ENCODE data around the gene CGB5. TPM values are rescaled to one million over a fixed set of nuclear protein-coding genes. Genes with fewer than 3 reads are reported as not detected.
"Not testable (repeated sequence)": the region's sequence is repeated elsewhere in the genome, so short reads cannot be mapped to it uniquely, and the experiment has no call there.

CGB5 gene
- total RNA-seq, 1 experiment from 2014 or later, result not detected

DNA sequence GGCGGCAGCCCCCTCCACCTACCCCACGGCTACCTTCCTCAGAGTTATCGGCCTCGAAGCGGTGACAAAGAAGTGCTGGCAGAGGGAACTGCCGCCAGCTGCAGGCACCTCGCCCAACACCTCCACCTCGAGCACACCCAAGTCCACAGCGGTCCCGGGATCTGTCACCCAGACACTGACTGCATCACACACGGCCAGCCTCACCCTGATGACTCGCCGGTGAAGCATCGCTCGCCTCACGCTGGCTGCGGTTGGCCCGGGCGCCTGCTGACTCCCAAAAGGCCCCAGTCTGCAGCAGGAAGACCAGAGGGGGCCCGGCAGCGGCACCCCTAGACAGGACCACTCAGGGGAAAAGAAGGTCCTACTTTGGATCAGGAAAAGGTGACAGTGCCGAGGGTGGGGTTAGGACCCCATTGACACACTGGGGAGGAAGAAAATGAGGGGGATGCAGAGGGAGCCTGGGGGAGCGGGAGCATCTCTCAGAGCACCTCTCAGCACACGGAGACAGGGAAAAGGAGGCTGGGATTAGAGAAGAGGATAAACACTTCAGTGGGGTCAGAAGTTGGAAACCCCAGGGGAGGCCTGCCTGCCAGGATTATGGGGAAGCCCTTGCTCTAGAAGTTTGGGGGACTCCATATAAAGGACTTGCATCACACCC, 6.9 kb downstream of the CGB5 start:
- in situ Hi-C loops (cut with HindIII; ENCODE audit: low sequenced_read_pairs); DNase-seq (ENCODE audit: low spot score): not testable (repeated sequence)

DNA sequence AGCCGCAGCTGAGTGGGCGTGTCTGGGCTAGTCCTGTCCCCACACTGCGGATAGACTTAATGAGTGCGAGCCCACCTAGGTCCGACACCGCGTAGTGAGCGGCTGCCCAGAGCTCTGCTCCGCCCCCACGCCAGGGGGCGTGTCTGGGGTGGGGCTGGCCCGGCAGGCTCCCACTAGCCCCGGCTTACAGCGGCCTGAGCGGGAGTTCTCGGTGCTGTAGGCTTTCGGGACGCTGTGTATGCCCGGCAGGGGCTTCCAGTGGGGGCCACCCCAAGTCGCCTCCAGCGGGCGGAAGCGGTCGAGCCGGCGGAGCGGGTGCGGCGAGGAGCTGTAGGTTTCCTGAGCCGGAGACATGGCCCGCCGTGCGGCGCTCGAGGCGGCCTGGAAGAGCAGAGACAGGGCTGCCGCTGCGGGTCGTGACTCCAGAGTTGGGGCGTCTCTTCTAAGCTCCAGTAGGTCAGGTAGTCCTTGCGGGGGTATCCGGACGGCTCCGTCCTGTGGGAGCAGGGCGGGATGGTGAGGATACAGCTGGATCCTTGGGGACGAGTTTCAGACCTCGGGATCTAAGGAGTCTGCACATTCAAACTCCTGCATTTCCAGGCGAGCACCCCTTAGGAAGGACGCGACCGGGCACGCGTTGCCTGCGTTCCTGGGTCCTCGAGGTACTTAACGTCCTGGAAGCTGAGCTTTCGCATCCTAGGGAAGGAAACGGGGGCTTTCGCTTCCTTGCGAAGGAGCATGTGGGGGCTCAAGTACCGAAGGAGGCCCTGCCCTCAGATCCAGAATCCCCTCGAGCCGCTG, 12.7 kb downstream of the CGB5 start:
- in situ Hi-C loops (cut with HindIII; ENCODE audit: low sequenced_read_pairs), result no loop called here
- DNase-seq (ENCODE audit: low spot score), result no peak

- DNase-seq (ENCODE audit: low spot score), result not testable (repeated sequence)
These were observed 13.4 kb downstream of the CGB5 start for GRCh38 chr19:49056902-49057596.

GRCh38 chr19:49057636-49058234, 14.1 kb downstream of the CGB5 start, which contains the start of gene CGB7:
TSS of gene CGB7 (minus strand) at chr19:49057749. CDS start at chr19:49055375, 2,374 bp downstream.
- in situ Hi-C loops (cut with HindIII; ENCODE audit: low sequenced_read_pairs), result no loop called here

More at GRCh38 chr19:49056902-49057596, 13.4 kb downstream of the CGB5 start:
- in situ Hi-C loops (cut with HindIII; ENCODE audit: low sequenced_read_pairs), result not testable (repeated sequence)

DNA sequence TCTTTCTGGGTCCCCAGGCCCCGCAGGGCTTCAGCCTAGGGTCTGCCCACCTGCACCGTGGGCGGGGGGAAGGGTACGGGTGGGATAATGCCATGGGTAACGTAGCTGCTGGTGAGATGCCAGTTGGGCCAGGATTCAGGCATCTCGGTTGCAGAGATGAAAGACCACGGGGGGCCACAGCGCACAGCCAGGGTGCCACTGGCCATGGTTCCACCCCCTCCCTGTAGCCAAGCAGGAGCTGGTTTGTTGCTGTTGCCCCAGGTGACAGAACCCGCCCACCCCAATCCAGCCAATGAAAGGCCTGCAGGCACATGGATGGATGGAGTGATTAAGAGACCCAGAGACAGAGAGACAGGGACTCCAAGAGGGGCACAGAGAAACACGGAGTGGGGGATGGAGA, 14.9 kb downstream of the CGB5 start:
- in situ Hi-C loops (cut with HindIII; ENCODE audit: low sequenced_read_pairs), result no loop called here
- peak; percentile 11 for DNase-seq (ENCODE audit: low spot score)

More at GRCh38 chr19:49057636-49058234, 14.1 kb downstream of the CGB5 start, which contains the start of gene CGB7:
- peak; percentile 9 for DNase-seq (ENCODE audit: low spot score)

DNA sequence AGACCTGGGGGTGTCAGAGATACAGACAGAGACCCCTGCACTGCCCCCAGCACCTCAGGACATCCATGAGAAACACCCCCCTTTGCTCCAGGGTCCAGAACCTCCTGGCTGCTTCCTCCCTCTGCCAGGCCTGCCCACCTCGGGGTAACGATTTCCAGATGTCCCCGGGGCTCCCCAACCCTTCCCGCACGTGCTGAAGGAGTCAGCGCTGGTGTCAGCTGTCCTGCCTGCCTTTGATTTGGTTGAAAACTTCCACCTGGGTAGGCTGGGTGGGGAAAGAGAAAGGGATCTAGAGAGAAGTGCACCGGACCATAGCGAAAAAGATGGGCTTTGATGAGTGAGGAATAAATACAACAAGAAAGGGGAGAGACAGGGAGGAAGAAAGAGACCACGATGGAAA, 15.4 kb downstream of the CGB5 start:
- in situ Hi-C loops (cut with HindIII; ENCODE audit: low sequenced_read_pairs), result no loop called here
- no peak for DNase-seq (ENCODE audit: low spot score)

DNA sequence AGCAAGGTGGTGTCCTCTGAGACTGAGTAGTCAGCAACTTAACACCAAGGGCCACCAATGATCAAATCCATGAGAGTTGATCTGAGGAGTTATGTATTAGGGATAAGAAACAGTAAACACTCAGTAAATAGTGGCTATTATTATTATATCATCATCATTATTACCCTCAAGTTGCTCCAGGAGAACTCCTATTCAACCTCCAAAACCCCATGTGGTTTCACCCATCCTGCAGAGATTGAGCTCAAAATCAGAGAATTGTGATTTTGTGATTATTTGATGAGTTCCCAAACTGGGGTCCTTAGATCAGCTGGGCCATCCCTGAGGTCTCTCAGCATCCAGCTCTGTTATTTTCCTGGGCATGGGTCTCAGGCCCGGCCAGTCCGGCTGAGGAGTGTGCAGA, 17.4 kb downstream of the CGB5 start:
- in situ Hi-C loops (cut with HindIII; ENCODE audit: low sequenced_read_pairs), result no loop called here
- DNase-seq (ENCODE audit: low spot score), result no peak

- in situ Hi-C loops (cut with HindIII; ENCODE audit: low sequenced_read_pairs), result no loop called here
- DNase-seq (ENCODE audit: low spot score), result no peak
These were observed 17.8 kb downstream of the CGB5 start for GRCh38 chr19:49061445-49061844.

GRCh38 chr19:49064029-49064629, 20.5 kb downstream of the CGB5 start:
- DNase-seq (ENCODE audit: low spot score), result no peak
- in situ Hi-C loops (cut with HindIII; ENCODE audit: low sequenced_read_pairs), result no loop called here

- peak; percentile 23 for DNase-seq (ENCODE audit: low spot score)
- in situ Hi-C loops (cut with HindIII; ENCODE audit: low sequenced_read_pairs), result no loop called here
These were observed 21.3 kb downstream of the CGB5 start, which contains the start of gene NTF4 for GRCh38 chr19:49064768-49065611. TSS of gene NTF4 (minus strand) at chr19:49064818. CDS start at chr19:49061997, 2,821 bp downstream.

DNA sequence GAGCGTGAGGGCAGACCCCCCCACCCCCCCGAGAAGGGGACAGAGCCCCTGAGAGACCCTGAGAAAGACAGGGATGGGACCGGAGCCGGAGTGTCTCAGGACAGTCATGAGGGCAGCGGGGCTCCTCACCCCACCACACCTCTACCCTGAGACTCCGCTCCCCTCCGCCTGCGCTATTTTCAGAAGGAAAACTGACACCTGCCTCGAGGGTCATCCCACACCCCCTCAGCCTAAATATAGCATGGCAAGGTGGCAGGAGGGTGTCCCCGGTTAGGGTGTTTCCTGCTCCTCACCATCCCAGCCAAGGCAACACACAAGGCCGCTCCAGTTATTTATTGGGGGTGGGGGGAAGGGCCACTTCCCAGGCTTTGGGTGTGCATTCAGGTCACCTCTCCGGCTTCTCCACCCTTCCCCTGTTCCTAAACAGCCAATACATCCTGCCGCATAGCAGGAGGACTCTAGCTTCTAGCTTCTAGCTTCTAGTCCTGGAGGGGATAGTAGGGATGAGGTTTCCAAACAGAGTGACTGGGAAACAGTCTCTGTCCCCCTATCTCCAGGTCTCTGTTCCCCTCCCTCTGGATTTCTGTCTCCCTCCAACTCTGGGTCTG, 22.4 kb downstream of the CGB5 start:
- in situ Hi-C loops (cut with HindIII; ENCODE audit: low sequenced_read_pairs), result no loop called here
- peak; percentile 22 for DNase-seq (ENCODE audit: low spot score)

DNA sequence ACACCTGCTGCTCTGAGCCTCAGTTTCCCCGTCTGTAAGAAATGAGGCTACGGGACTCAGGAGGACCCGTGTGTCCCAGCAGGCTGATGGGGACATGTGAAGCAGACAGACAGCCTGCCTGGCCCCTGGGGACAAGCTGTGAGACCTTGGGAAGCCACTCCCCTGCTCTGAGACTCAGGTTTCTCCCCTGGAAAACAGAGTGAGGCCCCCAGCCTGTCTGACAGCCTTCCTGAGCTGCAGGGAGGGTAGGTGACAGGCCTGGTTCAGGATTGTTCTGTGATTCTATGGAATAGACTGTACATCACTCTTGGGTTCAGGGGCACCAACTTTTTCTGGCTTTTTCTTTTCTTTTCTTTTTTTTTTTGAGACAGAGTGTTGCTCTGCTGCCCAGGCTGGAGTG, 23.9 kb downstream of the CGB5 start:
- no peak for DNase-seq (ENCODE audit: low spot score)
- in situ Hi-C loops (cut with HindIII; ENCODE audit: low sequenced_read_pairs), result no loop called here

DNA sequence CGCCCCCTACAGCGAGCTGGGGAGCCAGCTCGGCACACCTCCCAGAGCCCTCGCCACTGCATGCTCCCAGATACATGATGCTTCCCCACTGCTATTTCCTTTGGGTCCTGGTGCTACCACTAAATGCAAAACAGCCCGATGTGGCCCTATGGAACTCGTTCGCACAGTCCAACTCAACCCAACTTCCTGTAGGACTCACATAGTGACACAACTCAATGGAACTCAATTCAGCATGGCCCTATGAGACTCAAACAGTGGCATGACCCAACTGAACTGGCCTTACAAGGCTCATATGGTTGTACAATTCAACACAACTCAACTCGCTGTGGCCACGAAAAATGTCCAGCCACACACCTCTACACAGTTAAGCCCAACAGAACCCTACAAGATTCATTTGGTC, 25.4 kb downstream of the CGB5 start:
- in situ Hi-C loops (cut with HindIII; ENCODE audit: low sequenced_read_pairs), result no loop called here

GRCh38 chr19:49070416-49070815, 26.8 kb downstream of the CGB5 start:
- DNase-seq (ENCODE audit: low spot score), result no peak

More for the DNA sequence above, 25.4 kb downstream of the CGB5 start:
- DNase-seq (ENCODE audit: low spot score), result no peak

DNA sequence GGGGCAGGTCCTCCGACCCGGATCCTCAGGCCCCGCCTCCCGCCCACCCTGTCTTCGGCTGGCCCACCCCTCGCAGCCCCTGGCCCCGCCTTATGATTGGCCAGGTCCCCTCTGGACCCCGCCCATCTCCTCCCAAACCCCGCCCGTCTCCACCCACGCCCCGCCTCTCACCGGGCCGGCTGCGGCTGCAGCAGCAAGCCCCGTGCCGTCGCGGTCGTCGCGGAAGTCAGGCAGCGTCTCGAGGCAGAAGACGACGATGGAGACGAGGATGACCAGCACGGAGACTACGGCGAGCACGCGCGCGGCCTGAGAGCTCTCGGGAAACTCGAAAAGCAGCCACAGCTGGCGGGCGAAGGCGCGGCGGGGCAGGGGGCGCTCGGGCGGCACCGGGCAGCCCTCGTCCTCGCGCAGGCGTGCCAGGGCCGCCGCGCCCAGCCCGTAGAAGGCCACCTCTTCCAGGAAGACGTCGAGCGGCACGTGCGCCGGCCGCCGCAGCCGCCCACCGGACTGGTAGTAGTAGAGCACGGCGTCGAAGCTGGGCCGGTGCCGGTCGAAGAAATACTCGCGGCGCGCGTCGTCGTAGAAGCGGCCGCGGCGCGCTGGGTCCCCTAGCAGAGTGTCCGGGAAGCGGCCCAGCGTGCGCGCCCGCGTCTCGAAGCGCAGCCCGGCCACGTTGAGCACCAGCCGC, 28.4 kb downstream of the CGB5 start:
- in situ Hi-C loops (cut with HindIII; ENCODE audit: low sequenced_read_pairs), result no loop called here
- DNase-seq (ENCODE audit: low spot score), result no peak

More at GRCh38 chr19:49070416-49070815, 26.8 kb downstream of the CGB5 start:
- in situ Hi-C loops (cut with HindIII; ENCODE audit: low sequenced_read_pairs), result no loop called here

DNA sequence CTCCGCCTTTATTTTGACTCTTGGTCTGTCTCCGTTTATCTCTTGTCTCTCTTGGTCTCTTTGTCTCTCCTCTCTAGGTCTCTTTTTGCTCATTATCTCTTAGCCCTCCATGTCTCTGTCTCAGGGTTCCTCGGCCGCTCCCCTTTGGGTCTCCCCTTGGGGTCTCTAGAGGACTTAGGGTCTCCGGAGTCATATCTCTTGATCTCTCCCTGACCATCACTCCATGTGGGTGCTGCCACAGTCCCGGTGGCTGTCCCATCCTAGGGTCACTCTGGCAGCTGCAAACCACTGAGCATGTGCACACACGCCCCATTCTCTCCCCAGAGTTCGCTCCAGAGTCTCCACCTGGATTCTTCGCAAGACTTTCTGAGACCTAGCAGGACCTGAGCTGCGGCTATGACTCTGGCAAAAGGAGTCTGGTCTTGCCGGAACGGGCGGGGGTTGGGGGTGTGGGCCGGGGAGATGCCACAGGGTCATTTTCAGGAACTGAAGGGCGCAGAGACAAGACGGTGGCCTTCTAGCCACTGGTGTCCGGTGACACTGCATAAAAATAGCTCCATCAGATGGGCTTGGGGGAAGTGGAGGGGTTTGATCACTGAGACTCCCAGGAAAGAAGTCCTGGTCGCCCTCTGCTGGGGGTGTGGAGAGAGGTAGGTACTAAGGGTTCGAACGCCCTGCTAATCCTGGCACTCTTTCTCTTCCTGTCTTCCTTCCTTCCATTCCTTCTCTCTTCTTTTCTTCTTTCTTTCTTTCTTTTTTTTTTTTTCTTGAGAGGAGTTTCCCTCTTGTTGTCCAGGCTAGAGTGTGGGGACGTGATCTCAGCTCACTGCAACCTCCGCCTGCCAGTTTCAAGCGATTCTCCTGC, 30.1 kb downstream of the CGB5 start:
- peak; percentile 21 for DNase-seq (ENCODE audit: low spot score)
- in situ Hi-C loops (cut with HindIII; ENCODE audit: low sequenced_read_pairs), result no loop called here
